Activated CD8-positive, alpha-beta T cell treated with anti-CD3 and anti-CD28 coated beads for 36 hours (primary cell): ENCODE measurements around the gene ZNF518A. TPM values are rescaled to one million over a fixed set of nuclear protein-coding genes. Genes with fewer than 3 reads are reported as not detected.

Experiments used
- ATAC-seq: fragments of 200-7000 bp; cut with Tn5 transposase; one replicate; pipeline ENCODE4 v1.10.0; 2021; ENCODE audit warnings: mild to moderate bottlenecking, moderate library complexity
- CTCF ChIA-PET: fragments of 350-600 bp; sonication (Branson Sonifier 250); formaldehyde crosslinking; loops from one replicate; lab custom pipeline; 2021; ENCODE audit warnings: antibody characterized with exemption; lab: Charles Lee
- POLR2A ChIA-PET: fragments of 350-600 bp; sonication (Branson Sonifier 250); formaldehyde crosslinking; loops from one replicate; lab custom pipeline; 2021; ENCODE audit warnings: antibody characterized with exemption; lab: Charles Lee
- DNase-seq: peaks from one replicate; pipeline ENCODE4 v3.0.0-alpha.2; 2020
- H3K27ac Mint-ChIP-seq: one replicate; pipeline ENCODE4 v1.8.0; 2021; ENCODE audit warnings: mild to moderate bottlenecking, mixed read lengths
- H3K27me3 Mint-ChIP-seq: one replicate; pipeline ENCODE4 v1.8.0; 2021; ENCODE audit warnings: mixed read lengths
- H3K36me3 Mint-ChIP-seq: one replicate; pipeline ENCODE4 v1.8.0; 2021; ENCODE audit warnings: low read depth, mixed read lengths
- H3K4me1 Mint-ChIP-seq: one replicate; pipeline ENCODE4 v1.8.0; 2021; ENCODE audit warnings: low read depth, mixed read lengths
- H3K4me3 Mint-ChIP-seq: one replicate; pipeline ENCODE4 v1.8.0; 2021; ENCODE audit warnings: mild to moderate bottlenecking, moderate library complexity, mixed read lengths
- H3K9me3 Mint-ChIP-seq: one replicate; pipeline ENCODE4 v1.8.0; 2021; ENCODE audit warnings: mixed read lengths
- CTCF ChIP-seq: fragments of 200-600 bp; IDR thresholded peaks from one replicate; pipeline ENCODE4 v1.8.0; 2022; ENCODE audit warnings: antibody characterized with exemption, mild to moderate bottlenecking
- intact Hi-C: fragments of 100-400 bp; cut with micrococcal nuclease; formaldehyde crosslinking; loops from one replicate; pipeline ENCODE4 v1.10.0; 2022
- total RNA-seq, 2 experiments: library from RNA; stranded (reverse); gene quantifications; one replicate each; pipeline ENCODE4 v1.2.3, GENCODE V29; 2021

ZNF518A gene
- total RNA-seq, 2 experiments from 2014 or later, result 13.4 to 15.2 TPM

- DNase-seq, result no peak
- CTCF ChIA-PET, result no interaction called here
- peaks cover 23% of the 10 kb centered on the region for H3K4me1 Mint-ChIP-seq
- no peak for ATAC-seq
- POLR2A ChIA-PET, result no interaction called here
- H3K9me3 Mint-ChIP-seq, result peaks cover 4% of the 10 kb centered on the region
- H3K36me3 Mint-ChIP-seq, result peaks cover 34% of the 10 kb centered on the region
- H3K27ac Mint-ChIP-seq, result no peak overlapping the region
- no peak for TF ChIP-seq CTCF
- H3K4me3 Mint-ChIP-seq, result peak overlapping the region; percentile 98
- peaks cover 13% of the 10 kb centered on the region for H3K27me3 Mint-ChIP-seq
- intact Hi-C loops, result loop anchor here (10.0 kb wide), 1 partner anchor 87 kb away; the partner anchor contains the start of gene CCNJ
These were observed 1.5 kb downstream of the ZNF518A start for GRCh38 chr10:96131621-96132020.

GRCh38 chr10:96133135-96133534, 3.0 kb downstream of the ZNF518A start:
- H3K9me3 Mint-ChIP-seq, result peaks cover 4% of the 10 kb centered on the region
- H3K27me3 Mint-ChIP-seq, result peaks cover 1% of the 10 kb centered on the region
- no peak overlapping the region for H3K27ac Mint-ChIP-seq
- intact Hi-C loops, result loop anchor here (10.0 kb wide), 1 partner anchor 88 kb away; the partner anchor contains the start of gene CCNJ
- no peak for TF ChIP-seq CTCF
- peaks cover 45% of the 10 kb centered on the region for H3K36me3 Mint-ChIP-seq
- ATAC-seq (no peak), DNase-seq (no peak)
- H3K4me1 Mint-ChIP-seq, result peaks cover 32% of the 10 kb centered on the region
- ChIA-PET POLR2A (no interaction called here), CTCF (no interaction called here)
- H3K4me3 Mint-ChIP-seq, result no peak overlapping the region

DNA sequence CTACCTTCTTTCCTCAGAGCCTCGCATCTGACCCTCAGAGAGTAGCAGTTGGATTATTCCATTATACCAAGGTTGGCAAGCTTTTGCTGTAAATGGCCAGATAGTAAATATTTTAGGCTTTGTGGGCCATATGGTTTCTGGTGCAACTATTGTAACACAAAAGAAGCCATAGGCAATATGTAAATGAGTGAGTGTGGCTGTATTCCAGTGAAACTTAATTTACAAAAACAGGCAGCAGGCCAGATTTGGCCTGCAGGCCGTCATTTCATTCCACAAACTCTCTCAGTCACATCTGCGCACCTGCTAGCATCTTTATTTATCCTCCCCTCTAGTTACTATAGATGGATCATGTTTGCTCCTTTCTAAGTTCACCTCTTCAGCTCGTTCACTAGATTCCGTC, 6.7 kb downstream of the ZNF518A start:
- no peak overlapping the region for H3K4me3 Mint-ChIP-seq
- POLR2A ChIA-PET, result no interaction called here
- H3K4me1 Mint-ChIP-seq, result peaks cover 22% of the 10 kb centered on the region
- no peak for ATAC-seq
- intact Hi-C loops, result loop anchor here (10.0 kb wide), 1 partner anchor 92 kb away; the partner anchor contains the start of gene CCNJ
- TF ChIP-seq CTCF, result no peak
- CTCF ChIA-PET, result no interaction called here
- no peak for DNase-seq
- no peaks in the 10 kb centered on the region for H3K9me3 Mint-ChIP-seq
- H3K27me3 Mint-ChIP-seq, result no peaks in the 10 kb centered on the region
- H3K27ac Mint-ChIP-seq, result no peak overlapping the region
- H3K36me3 Mint-ChIP-seq, result peaks cover 52% of the 10 kb centered on the region

- intact Hi-C loops, result loop anchor here (10.0 kb wide), 1 partner anchor 93 kb away; the partner anchor contains the start of gene CCNJ
- ChIA-PET CTCF (interaction anchor here (1.0 kb wide), 1 partner anchor 8 kb away, joined by 3 read pairs; the partner anchor contains the start of gene ZNF518A), POLR2A (interaction anchor here (0.8 kb wide), 1 partner anchor 8 kb away, joined by 4 read pairs; the partner anchor contains the start of gene ZNF518A)
- peaks cover 19% of the 10 kb centered on the region for H3K4me1 Mint-ChIP-seq
- H3K36me3 Mint-ChIP-seq, result peaks cover 51% of the 10 kb centered on the region
- TF ChIP-seq CTCF, result no peak
- ATAC-seq, result no peak
- H3K4me3 Mint-ChIP-seq, result no peak overlapping the region
- DNase-seq, result no peak
- H3K27ac Mint-ChIP-seq, result no peak overlapping the region
- no peaks in the 10 kb centered on the region for H3K9me3 Mint-ChIP-seq
- no peaks in the 10 kb centered on the region for H3K27me3 Mint-ChIP-seq
These were observed 7.5 kb downstream of the ZNF518A start for GRCh38 chr10:96137567-96137966.

DNA sequence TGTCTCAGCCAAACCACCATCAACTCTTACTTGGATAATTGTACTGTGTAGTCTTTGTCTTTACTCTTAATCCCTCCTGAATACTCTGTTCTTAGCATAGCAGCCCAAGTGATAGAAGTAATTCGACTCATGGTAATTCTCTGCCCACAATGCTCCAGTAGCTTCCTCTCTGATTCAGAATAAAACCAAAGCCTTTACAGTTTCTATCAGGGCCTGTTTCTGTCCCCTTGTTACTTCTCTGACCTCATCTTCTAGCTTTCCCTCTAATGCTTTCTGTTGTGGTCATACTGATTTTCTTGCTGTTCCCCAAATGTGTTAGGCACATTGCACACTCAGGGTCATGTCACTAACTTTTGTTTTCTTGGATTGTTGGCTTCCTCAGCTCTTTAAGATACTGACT, 8.0 kb downstream of the ZNF518A start:
- H3K27ac Mint-ChIP-seq, result peak overlapping the region; percentile 36
- no peak overlapping the region for H3K4me3 Mint-ChIP-seq
- ChIA-PET CTCF (interaction anchor here (1.0 to 1.2 kb wide), 3 partner anchors 8 to 122 kb away, joined by 3 to 5 read pairs (median 3); partner anchors contain the start of gene ZNF518A), POLR2A (interaction anchor here (0.8 kb wide), 1 partner anchor 8 kb away, joined by 4 read pairs; the partner anchor contains the start of gene ZNF518A)
- DNase-seq (no peak), ATAC-seq (peak; percentile 95)
- intact Hi-C loops, result loop anchor here (10.0 kb wide), 1 partner anchor 93 kb away; the partner anchor contains the start of gene CCNJ
- peaks cover 52% of the 10 kb centered on the region for H3K36me3 Mint-ChIP-seq
- peaks cover 19% of the 10 kb centered on the region for H3K4me1 Mint-ChIP-seq
- no peak for TF ChIP-seq CTCF
- no peaks in the 10 kb centered on the region for H3K9me3 Mint-ChIP-seq
- H3K27me3 Mint-ChIP-seq, result no peaks in the 10 kb centered on the region
